Stimulated activated naive CD4-positive, alpha-beta T cell treated with Interleukin-2 at 50 U/mL for 16 hours (primary cell): ENCODE data around the gene CCNL2.
"Not testable (repeated sequence)": the region's sequence is repeated elsewhere in the genome, so short reads cannot be mapped to it uniquely, and the experiment has no call there.

Source experiments
- DNase-seq: peaks from one replicate; lab custom pipeline; 2025; lab: John Stamatoyannopoulos, UW

Gene CCNL2

GRCh38 chr1:1399872-1400575, 889 bp upstream of the CCNL2 start:
- no peak for DNase-seq

DNA sequence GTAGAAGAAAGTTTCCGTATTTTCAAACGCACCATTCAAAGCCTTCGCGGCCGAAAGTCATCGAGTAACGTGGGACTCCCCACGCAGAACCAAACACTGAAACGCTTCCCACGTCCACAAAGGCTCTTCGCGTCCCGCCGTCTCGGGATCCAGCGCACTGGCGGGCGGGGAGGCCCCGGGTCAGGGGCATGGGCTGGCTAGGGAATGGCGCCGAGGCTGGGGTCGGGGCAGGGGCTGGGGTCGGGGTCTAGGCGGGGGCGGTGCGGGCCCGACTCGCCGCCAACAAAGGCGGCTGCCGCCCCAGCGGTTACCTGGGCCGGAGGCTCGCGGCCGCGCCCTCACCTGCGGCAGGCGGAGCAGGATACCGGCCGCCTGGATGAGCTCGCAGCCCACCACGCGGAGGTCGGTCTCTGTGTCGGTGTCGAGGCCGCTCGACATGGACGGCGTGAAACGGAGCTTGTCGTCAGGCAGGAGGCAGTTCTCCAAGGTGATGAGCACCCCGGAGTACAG, 403 bp downstream of the CCNL2 start:
- peak; percentile 26 for DNase-seq

DNA sequence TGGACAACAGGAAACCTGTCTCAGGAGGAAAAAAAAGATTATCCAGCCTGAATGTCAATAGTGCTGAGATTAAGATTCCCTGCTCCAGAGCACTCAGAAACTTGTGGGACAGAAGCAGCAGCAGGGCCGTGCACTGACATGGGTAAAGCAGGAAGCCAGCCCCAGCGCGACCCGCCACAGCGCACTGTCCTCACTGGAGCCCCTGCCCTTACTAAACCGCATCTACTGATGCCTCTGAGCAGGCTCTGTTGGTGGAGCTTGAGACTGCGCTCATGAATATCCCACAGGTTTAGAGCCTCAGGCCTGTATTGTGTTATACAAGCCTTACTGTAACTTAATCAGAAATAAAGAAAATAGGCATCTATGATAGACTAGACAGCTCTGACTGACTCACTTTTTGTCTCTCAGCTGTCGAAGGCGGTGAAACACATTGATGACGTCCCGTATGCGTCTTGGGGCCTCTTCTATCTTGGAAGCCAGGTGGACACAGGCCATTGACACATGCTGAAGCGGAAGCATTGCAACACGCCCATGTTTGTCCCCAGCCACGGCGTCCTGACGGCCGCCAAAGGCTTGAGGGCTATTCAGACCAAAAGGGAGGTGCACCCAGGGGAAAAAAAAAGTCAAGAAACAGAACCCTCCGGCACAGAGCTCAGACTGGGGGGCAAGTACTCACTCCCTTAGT, 1.2 kb downstream of the CCNL2 start:
- peak; percentile 6 for DNase-seq

GRCh38 chr1:1395166-1395565, 4.0 kb downstream of the CCNL2 start:
- no peak for DNase-seq

- no peak for DNase-seq
Measured at GRCh38 chr1:1394116-1394515, 5.0 kb downstream of the CCNL2 start.

DNA sequence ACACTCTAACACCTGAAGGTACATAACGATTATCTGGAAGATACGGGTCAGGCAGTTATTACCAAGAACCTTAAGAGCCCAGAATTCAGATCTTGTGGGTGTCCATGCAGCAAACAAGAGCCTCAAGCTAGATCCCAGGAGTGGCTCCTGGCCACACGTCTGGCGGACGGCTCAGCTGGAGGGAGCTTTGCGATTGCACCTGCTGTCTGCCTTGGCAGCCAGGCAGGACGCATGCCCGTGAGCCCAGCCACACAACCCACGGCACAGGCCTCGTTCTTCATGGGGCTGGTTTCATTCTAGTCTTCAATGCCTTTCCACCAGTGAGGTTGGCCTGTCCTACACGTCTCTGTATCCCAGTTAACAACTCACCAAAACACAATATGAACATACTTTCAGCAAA, 5.7 kb downstream of the CCNL2 start:
- no peak for DNase-seq

DNA sequence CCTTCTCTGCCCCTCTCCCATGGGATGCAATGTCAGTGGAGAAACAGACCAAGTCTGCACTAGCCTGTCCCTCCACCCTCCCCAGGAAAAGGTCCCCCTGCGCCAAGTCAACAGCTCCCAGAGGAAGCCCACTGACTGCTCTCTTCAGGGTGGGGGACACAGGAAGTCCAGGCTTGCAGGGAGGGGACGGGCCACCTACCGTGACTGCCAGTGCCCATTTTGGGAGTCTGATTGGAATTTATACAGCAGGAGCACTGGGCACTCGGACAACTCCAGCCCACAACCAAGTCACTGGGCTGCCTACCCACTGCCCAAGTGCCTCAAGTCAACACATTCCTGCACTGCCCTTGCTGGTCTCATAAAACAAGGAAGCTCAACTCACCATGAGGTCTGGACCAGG, 6.1 kb downstream of the CCNL2 start:
- no peak for DNase-seq

DNA sequence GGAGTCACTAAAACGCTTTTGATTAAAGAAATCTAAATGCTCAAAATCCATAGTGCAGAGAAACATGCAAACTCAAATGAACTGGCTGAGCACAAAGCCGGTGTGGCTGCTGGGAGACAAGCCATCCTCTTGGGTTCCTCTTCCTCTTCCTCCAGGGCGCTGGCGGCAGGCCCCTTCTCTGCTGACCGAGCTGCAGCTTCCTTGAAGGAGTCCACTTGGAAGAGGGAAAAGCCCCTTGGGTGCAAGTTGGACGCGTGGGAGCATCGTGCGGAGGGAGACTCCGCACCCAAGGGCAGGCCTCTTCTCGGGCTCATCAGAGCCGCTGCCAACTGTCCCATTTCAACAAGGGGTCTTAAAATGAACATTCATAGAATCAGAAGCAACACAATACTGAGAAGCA, 7.9 kb downstream of the CCNL2 start:
- no peak for DNase-seq

DNA sequence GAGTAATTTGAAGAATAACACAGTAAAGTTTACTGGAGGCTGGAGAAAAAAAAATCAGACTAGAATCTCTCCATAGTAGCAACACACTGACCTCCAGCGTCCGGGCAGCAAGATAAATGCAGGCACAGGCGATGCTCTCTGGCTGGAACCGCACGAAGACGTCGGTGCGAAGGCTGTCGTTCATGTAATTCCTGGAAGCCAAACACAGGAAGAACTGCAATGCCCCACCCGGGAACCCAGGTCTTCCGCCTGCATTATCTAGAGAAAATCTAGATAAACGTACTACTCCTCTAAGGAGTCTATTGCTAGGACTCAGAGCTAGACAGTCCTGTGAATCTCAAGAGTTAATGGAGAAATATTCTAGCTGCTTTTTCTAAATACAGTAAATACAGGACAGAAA, 8.5 kb downstream of the CCNL2 start:
- DNase-seq = no peak

DNA sequence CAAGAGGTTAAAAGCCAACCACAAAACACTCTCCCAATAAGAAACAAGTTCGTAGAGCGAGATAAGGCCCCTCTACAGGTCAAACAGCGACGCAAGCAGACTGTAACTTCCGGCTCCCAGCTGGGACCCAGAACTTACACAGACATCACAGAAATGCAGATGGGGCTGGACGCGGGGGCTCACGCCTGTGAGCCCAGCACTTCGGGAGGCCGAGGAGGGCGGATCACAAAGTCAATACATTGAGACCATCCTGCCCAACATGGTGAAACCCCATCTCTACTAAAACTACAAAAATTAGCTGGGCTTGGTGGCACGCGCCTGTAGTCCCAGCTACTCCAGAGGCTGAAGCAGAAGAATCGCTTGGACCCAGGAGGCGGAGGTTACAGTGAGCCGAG, 11.1 kb downstream of the CCNL2 start:
- no peak for DNase-seq

DNA sequence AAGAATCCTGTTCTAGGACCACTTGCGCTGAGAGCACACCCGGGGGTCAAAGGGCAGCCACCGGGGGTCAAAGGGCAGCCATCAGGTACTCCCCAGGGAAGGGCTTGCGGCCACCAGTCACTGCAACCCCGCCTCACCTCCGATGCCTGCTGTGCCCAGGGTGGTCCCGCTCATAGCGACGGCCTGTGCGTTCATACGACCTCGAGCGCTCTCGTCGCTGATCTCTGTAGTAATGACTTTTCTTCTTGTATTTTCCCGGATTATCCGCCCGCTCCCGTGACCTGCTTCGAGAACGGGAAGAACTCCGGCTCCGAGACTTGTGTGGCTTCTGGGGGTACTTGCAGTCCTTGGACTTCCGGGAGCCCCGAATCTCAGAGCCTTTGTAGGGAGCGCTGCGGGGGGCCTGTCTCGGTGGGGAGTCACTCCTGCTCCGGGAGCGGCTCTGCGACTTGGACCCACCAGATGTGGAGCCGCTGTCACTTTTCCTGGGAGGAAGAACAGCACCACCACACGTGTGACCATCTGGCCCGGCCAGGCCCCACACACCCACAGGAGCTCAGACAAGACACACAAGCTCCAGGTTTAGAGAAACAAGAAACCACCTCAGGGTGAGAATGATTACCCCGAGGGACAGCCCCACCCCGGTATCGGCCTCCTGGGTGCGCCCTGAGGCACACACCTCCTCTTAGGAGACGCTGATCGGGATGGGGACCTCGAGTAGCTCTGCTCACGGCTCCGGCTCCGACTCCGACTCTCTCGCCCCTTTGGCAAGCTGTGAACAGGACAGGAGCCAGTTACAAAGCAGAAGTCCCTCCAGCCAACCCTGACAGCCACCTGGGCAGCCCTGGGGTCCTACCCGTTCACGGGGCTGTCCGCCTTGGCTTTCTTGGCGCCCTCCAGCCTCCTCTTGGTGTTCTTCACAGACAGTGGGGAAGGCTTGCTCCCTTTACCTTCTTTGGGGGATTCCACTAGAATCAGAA, 11.7 kb downstream of the CCNL2 start:
- DNase-seq = no peak

GRCh38 chr1:1385931-1386330, 13.2 kb downstream of the CCNL2 start:
- no peak for DNase-seq

DNA sequence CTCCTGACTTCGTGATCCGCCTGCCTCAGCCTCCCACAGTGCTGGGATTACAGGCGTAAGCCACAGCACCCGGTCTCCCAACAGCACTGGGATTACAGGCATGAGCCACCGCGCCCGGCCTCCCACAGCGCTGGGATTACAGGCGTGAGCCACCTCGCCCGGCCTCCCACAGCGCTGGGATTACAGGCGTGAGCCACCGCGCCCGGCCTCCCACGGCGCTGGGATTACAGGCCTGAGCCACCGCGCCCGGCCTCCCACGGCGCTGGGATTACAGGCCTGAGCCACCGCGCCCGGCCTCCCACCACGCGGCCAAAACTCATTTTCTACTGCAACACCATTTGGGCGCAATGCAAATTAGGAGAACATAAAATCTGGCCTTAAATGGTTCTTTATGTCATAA, 13.8 kb downstream of the CCNL2 start:
- not testable (repeated sequence) for DNase-seq

DNA sequence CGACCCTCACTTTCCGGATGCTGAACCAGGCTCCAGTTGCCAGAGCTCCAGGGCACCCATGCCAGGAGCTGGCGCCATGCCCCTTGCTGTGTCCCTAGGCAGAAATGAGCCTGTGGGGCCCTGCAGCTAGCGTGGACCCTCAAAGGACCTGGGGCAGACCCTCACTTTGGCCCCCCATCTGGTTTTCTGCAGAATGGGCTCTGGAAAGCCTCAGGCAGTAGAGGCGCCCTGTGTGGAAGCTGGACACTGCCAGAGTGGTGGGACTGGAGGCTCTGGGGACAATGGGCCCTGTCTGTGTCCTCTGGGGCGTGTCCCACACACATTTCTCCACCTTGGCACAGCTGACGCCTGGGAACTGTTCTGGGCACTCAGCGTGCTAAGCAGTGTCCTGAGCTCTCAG, 17.8 kb downstream of the CCNL2 start:
- no peak for DNase-seq

GRCh38 chr1:1380860-1381259, 18.3 kb downstream of the CCNL2 start:
- no peak for DNase-seq

GRCh38 chr1:1377540-1378205, 21.5 kb downstream of the CCNL2 start:
- DNase-seq = no peak

DNA sequence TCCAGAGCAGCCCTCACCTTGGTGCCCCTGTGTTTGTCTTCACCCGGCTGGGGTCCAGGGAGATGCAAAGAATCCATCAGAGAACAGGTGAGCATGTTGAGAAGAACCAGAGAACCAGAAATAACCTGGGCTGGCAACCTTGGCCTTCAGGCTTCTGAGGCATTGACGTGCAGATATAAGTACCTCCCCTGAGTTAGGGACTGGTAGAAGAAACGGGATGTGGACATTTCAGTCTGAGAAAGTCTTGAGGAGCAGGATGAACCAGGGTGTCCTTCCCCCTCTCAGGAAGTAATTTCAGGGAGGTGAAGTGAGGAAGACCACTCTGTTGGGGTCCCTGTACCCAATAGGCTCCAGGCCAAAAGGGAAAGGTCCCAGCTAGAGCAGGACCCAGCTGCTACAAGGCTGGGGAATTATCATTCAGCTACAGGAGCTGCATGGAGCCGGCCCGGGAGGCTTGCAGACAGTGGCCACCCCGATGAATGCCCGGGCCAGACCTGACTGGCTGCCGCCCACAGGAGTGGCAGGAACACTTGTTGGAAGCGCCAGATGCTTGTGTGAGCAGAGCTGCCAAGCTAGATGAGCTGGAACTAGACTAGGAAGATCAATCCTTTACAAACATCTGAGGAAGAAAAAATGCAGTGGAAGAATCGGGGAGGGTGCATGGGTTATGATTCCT, 22.4 kb downstream of the CCNL2 start:
- DNase-seq = no peak

GRCh38 chr1:1374929-1375662, 24.0 kb downstream of the CCNL2 start, which contains the start of gene AURKAIP1:
Gene AURKAIP1, minus strand, starts transcription at chr1:1375207. Its CDS starts 451 bp downstream, at chr1:1374756.
- DNase-seq = peak; percentile 96

DNA sequence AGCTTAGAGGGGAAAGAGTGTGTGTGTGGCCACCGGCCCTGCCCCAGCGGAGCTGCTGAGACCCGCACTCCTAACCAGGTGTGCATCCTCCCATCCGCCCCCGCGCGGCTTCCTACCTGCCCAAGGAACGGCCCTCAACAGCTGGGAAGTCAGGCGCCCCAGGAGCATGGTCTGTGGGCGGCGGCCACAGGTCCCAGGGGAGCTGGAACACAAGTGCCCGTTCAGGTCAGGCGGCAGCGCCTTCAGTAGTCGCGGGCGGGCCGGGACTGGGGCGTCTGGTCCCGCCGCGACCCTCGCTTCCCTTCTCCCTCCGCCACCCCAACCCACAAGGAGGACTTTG, 24.6 kb downstream of the CCNL2 start:
- DNase-seq = no peak

DNA sequence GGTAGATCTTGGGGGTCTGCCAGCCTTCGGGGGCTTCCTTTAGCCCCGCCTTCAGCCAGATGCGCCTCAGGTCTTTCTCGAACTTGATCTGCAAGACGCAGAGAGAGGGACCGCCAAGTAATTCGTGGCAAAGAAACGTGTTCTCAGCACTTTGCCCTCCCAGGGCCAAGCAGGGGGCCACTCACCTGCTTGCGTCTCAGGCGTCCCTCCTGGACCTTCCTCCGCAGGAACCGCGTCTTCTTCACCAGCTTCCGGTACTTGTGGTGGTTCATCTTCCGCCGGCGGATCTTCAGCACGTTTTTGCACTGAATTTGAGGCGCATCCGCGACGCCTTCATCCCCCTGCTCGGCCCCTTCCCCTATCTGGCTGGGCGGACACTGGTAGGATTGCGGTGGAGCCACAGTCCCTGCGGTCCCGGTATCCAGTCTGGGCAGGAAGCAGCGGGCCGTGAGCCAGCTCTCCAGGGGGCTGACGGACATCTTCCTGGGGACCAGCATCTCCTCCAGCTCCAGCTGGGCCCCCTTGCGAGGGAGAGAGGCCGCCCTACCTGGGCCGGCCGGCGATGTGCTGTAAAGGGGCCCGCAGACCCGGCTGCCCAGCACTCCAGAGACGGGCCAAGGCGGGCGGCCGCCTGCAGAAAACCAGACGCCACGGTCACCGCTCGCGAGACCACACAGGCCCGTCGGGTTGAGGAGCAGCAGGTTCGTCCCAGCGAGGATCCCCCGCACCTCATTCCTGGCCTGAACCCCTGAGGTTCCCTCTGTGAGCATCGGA, 25.1 kb downstream of the CCNL2 start:
- DNase-seq = no peak
